ENCODE results near the gene ROR2.

Gene ROR2

GRCh38 chr9:91768977-91769916 is 180.8 kb downstream of the ROR2 start:
- CTCF ChIA-PET, result interaction anchor here (1.5 kb wide), 1 partner anchor 181 kb away, joined by 3 read pairs; the partner anchor contains the start of gene ROR2
- TF ChIP-seq L3MBTL2 (conservative IDR thresholded peaks at IDR 0.05) (no peak), ELF4 (IDR thresholded peaks at IDR 0.05) (no peak), NFRKB (IDR thresholded peaks at IDR 0.05) (no peak), PKNOX1 (IDR thresholded peaks at IDR 0.05) (no peak), FOXK2 (IDR thresholded peaks at IDR 0.05) (no peak), HDGF (IDR thresholded peaks at IDR 0.05; ENCODE audit: borderline replicate concordance) (no peak), LEF1 (IDR thresholded peaks at IDR 0.05; ENCODE audit: borderline replicate concordance) (no peak), SUZ12 (IDR thresholded peaks at IDR 0.05) (no peak), BHLHE40 (IDR thresholded peaks at IDR 0.05; ENCODE audit: borderline replicate concordance) (no peak), FOXA1 (IDR thresholded peaks at IDR 0.05) (no peak)
- POLR2A ChIA-PET, result no interaction called here
- DNase-seq (ENCODE audit: extremely low spot score), result no peak

- CTCF ChIA-PET, result interaction anchor here (1.5 kb wide), 1 partner anchor 182 kb away, joined by 3 read pairs; the partner anchor contains the start of gene ROR2
- TF ChIP-seq LEF1 (IDR thresholded peaks at IDR 0.05; ENCODE audit: borderline replicate concordance) (no peak), NFRKB (IDR thresholded peaks at IDR 0.05) (no peak), CTBP1 (IDR thresholded peaks at IDR 0.05; ENCODE audit: borderline replicate concordance) (no peak)
- POLR2A ChIA-PET, result no interaction called here
- no peak for DNase-seq (ENCODE audit: extremely low spot score)
Observed at GRCh38 chr9:91768507-91768906, 181.5 kb downstream of the ROR2 start.

- CTCF ChIA-PET, result interaction anchor here (0.8 kb wide), 1 partner anchor 186 kb away, joined by 3 read pairs; no protein-coding TSS in a partner anchor
- DNase-seq (ENCODE audit: extremely low spot score), result no peak
- TF ChIP-seq HDGF (IDR thresholded peaks at IDR 0.05; ENCODE audit: borderline replicate concordance), result no peak
- TF ChIP-seq SP1 (IDR thresholded peaks at IDR 0.05), result no peak
- TF ChIP-seq FOXA1 (IDR thresholded peaks at IDR 0.05), result no peak
- no peak for TF ChIP-seq FOXK2 (IDR thresholded peaks at IDR 0.05)
- TF ChIP-seq FOXM1 (IDR thresholded peaks at IDR 0.05; ENCODE audit: borderline replicate concordance), result no peak
- TF ChIP-seq BHLHE40 (IDR thresholded peaks at IDR 0.05; ENCODE audit: borderline replicate concordance), result no peak
- no peak for TF ChIP-seq NFRKB (IDR thresholded peaks at IDR 0.05)
- no peak for TF ChIP-seq PKNOX1 (IDR thresholded peaks at IDR 0.05)
- no peak for TF ChIP-seq LEF1 (IDR thresholded peaks at IDR 0.05; ENCODE audit: borderline replicate concordance)
- no peak for TF ChIP-seq ARNT (IDR thresholded peaks at IDR 0.05)
- POLR2A ChIA-PET, result no interaction called here
Observed at GRCh38 chr9:91766315-91767069, 183.5 kb downstream of the ROR2 start.

- CTCF ChIA-PET, result interaction anchor here (0.8 kb wide), 1 partner anchor 187 kb away, joined by 3 read pairs; no protein-coding TSS in a partner anchor
- DNase-seq (ENCODE audit: extremely low spot score), result no peak
- TF ChIP-seq CTBP1 (IDR thresholded peaks at IDR 0.05; ENCODE audit: borderline replicate concordance) (no peak), LEF1 (IDR thresholded peaks at IDR 0.05; ENCODE audit: borderline replicate concordance) (no peak), FOXK2 (IDR thresholded peaks at IDR 0.05) (no peak), ZNF384 (IDR thresholded peaks at IDR 0.05) (no peak), FOXA1 (IDR thresholded peaks at IDR 0.05) (no peak), NFRKB (IDR thresholded peaks at IDR 0.05) (no peak), L3MBTL2 (conservative IDR thresholded peaks at IDR 0.05) (no peak), SUZ12 (IDR thresholded peaks at IDR 0.05) (no peak), ELF4 (IDR thresholded peaks at IDR 0.05) (no peak), TARDBP (IDR thresholded peaks at IDR 0.05) (no peak), ARNT (IDR thresholded peaks at IDR 0.05) (no peak), HDGF (IDR thresholded peaks at IDR 0.05; ENCODE audit: borderline replicate concordance) (no peak), PKNOX1 (IDR thresholded peaks at IDR 0.05) (no peak), BHLHE40 (IDR thresholded peaks at IDR 0.05; ENCODE audit: borderline replicate concordance) (no peak), FOXM1 (IDR thresholded peaks at IDR 0.05; ENCODE audit: borderline replicate concordance) (no peak), SP1 (IDR thresholded peaks at IDR 0.05) (no peak)
- POLR2A ChIA-PET, result no interaction called here
Observed at GRCh38 chr9:91765296-91765695, 184.7 kb downstream of the ROR2 start.

- CTCF ChIA-PET, result no interaction called here
- no peak for TF ChIP-seq BHLHE40 (IDR thresholded peaks at IDR 0.05; ENCODE audit: borderline replicate concordance)
- no peak for TF ChIP-seq ARNT (IDR thresholded peaks at IDR 0.05)
- TF ChIP-seq FOXK2 (IDR thresholded peaks at IDR 0.05), result no peak
- POLR2A ChIA-PET, result no interaction called here
Observed at GRCh38 chr9:91764661-91765060, 185.4 kb downstream of the ROR2 start.

GRCh38 chr9:91761362-91761761 is 188.7 kb downstream of the ROR2 start:
- DNase-seq (ENCODE audit: extremely low spot score), result no peak
- CTCF ChIA-PET, result interaction anchor here (0.7 to 1.2 kb wide), 2 partner anchors 14 to 189 kb away, joined by 3 read pairs; no protein-coding TSS in a partner anchor
- TF ChIP-seq HDGF (IDR thresholded peaks at IDR 0.05; ENCODE audit: borderline replicate concordance), result no peak
- no peak for TF ChIP-seq TARDBP (IDR thresholded peaks at IDR 0.05)
- no peak for TF ChIP-seq PKNOX1 (IDR thresholded peaks at IDR 0.05)
- TF ChIP-seq CTBP1 (IDR thresholded peaks at IDR 0.05; ENCODE audit: borderline replicate concordance), result no peak
- no peak for TF ChIP-seq ARNT (IDR thresholded peaks at IDR 0.05)
- POLR2A ChIA-PET, result no interaction called here

More at GRCh38 chr9:91764661-91765060, 185.4 kb downstream of the ROR2 start:
- no peak for DNase-seq (ENCODE audit: extremely low spot score)

Data from HEK293T (cell line).